ENCODE measurements around the gene DOP1A. TPM values are rescaled to one million over a fixed set of nuclear protein-coding genes. Genes with fewer than 3 reads are reported as not detected.

The DOP1A gene
- total and polyA plus RNA-seq, 2 experiments from 2014 or later, result 4.5 to 26.0 TPM

GRCh38 chr6:83198486-83199172 lies 131.2 kb downstream of the DOP1A start:
- no peaks in the 10 kb centered on the region for H3K9me3 ChIP-seq (ENCODE audit: low read depth)
- H3K27ac ChIP-seq, result no peak overlapping the region
- peaks cover 11% of the 10 kb centered on the region for H3K4me1 ChIP-seq (ENCODE audit: low read depth)
- H3K27me3 ChIP-seq, result no peaks in the 10 kb centered on the region
- no peak overlapping the region for H3K4me3 ChIP-seq
- DNase-seq (ENCODE audit: low read depth in 1 of 2, low spot score in 1 of 2), result no peak
- H3K36me3 ChIP-seq, result peaks cover 20% of the 10 kb centered on the region
- no peak for TF ChIP-seq CTCF (IDR thresholded peaks at IDR 0.05; ENCODE audit: low read depth, low read length)

- no peak overlapping the region for H3K27ac ChIP-seq
- no peak for TF ChIP-seq CTCF (IDR thresholded peaks at IDR 0.05; ENCODE audit: low read depth, low read length)
- H3K36me3 ChIP-seq, result peaks cover 20% of the 10 kb centered on the region
- DNase-seq (ENCODE audit: low read depth in 1 of 2, low spot score in 1 of 2), result no peak
- no peak overlapping the region for H3K4me3 ChIP-seq
- H3K9me3 ChIP-seq (ENCODE audit: low read depth), result no peaks in the 10 kb centered on the region
- peaks cover 9% of the 10 kb centered on the region for H3K4me1 ChIP-seq (ENCODE audit: low read depth)
- no peaks in the 10 kb centered on the region for H3K27me3 ChIP-seq
Observed at GRCh38 chr6:83199173-83199862, 131.8 kb downstream of the DOP1A start.

- H3K36me3 ChIP-seq, result peaks cover 20% of the 10 kb centered on the region
- no peak for TF ChIP-seq CTCF (IDR thresholded peaks at IDR 0.05; ENCODE audit: low read depth, low read length)
- H3K27ac ChIP-seq, result no peak overlapping the region
- H3K4me1 ChIP-seq (ENCODE audit: low read depth), result peaks cover 3% of the 10 kb centered on the region
- H3K27me3 ChIP-seq, result no peaks in the 10 kb centered on the region
- H3K4me3 ChIP-seq, result no peak overlapping the region
- peak in 1 of 2 donors; percentile 63 for DNase-seq (ENCODE audit: low read depth in 1 of 2, low spot score in 1 of 2)
- H3K9me3 ChIP-seq (ENCODE audit: low read depth), result no peaks in the 10 kb centered on the region
Observed at GRCh38 chr6:83199863-83200225, 132.4 kb downstream of the DOP1A start.

GRCh38 chr6:83202031-83202430 lies 134.6 kb downstream of the DOP1A start:
- TF ChIP-seq CTCF (IDR thresholded peaks at IDR 0.05; ENCODE audit: low read depth, low read length), result no peak
- no peaks in the 10 kb centered on the region for H3K27me3 ChIP-seq
- H3K4me3 ChIP-seq, result no peak overlapping the region
- H3K27ac ChIP-seq, result no peak overlapping the region
- H3K36me3 ChIP-seq, result no peaks in the 10 kb centered on the region
- no peaks in the 10 kb centered on the region for H3K9me3 ChIP-seq (ENCODE audit: low read depth)
- no peaks in the 10 kb centered on the region for H3K4me1 ChIP-seq (ENCODE audit: low read depth)
- DNase-seq (ENCODE audit: low read depth in 1 of 2, low spot score in 1 of 2), result peak in 1 of 2 donors; percentile 23

- Histone ChIP-seq H3K27me3 (no peaks in the 10 kb centered on the region), H3K9me3 (ENCODE audit: low read depth) (no peaks in the 10 kb centered on the region), H3K4me3 (no peak overlapping the region), H3K4me1 (ENCODE audit: low read depth) (no peaks in the 10 kb centered on the region), H3K27ac (no peak overlapping the region), H3K36me3 (no peaks in the 10 kb centered on the region)
- DNase-seq (ENCODE audit: low read depth in 1 of 2, low spot score in 1 of 2), result peak; percentile 75 to 86
- TF ChIP-seq CTCF (IDR thresholded peaks at IDR 0.05; ENCODE audit: low read depth, low read length), result peak; percentile 90
Observed at GRCh38 chr6:83215131-83216047, 147.9 kb downstream of the DOP1A start.
